Esophagus muscularis mucosa (tissue), 4 donors: ENCODE results near the gene AFF3.

ENCODE experiments used
- EP300 ChIP-seq: sonication (generic); formaldehyde crosslinking; IDR thresholded peaks from one replicate; pipeline ENCODE4 v1.6.1; 2017; ENCODE audit warnings: antibody characterized with exemption
- POLR2A ChIP-seq: fragments of 450-650 bp; IDR thresholded peaks from one replicate; pipeline ENCODE4 v1.6.1; 2017; ENCODE audit warnings: antibody characterized with exemption, moderate library complexity, mild to moderate bottlenecking, low read depth
- POLR2AphosphoS5 ChIP-seq, 2 donors: sonication (generic); formaldehyde crosslinking; IDR thresholded peaks; one replicate each; pipeline ENCODE4 v1.6.1; 2017; ENCODE audit warnings: antibody characterized with exemption in 2 of 2
- TF ChIP-seq, protein P1 (sequence below), 3 experiments: fragments of 200-600 bp in 2 of 3; fragments of 450-650 bp in 1 of 3; sonication (generic) in 2 of 3; IDR thresholded peaks; one replicate each; pipeline ENCODE4 v1.5.1; 2017 to 2019; ENCODE audit warnings: antibody characterized with exemption in 3 of 3, mild to moderate bottlenecking in 2 of 3, moderate library complexity in 1 of 3

DNA sequence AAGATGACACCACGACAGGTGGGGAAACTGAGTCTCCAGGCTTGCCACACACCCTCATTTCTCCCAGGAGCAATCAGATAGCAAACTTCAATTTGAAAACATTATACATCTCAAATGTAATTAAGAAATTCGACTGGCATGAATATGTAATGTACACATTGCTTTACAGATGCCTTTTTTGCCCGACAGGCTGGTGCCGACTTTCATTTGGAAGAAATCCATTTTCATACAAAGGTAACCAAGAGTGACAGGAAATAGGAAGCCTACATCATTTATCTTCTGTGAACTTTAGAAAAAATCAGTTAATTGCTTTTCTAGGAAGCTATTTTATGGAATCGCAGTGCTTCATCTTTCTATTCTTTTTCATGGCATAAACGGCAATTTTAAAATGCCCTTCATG is 140.3 kb downstream of the AFF3 start:
- TF ChIP-seq, protein P1, sequence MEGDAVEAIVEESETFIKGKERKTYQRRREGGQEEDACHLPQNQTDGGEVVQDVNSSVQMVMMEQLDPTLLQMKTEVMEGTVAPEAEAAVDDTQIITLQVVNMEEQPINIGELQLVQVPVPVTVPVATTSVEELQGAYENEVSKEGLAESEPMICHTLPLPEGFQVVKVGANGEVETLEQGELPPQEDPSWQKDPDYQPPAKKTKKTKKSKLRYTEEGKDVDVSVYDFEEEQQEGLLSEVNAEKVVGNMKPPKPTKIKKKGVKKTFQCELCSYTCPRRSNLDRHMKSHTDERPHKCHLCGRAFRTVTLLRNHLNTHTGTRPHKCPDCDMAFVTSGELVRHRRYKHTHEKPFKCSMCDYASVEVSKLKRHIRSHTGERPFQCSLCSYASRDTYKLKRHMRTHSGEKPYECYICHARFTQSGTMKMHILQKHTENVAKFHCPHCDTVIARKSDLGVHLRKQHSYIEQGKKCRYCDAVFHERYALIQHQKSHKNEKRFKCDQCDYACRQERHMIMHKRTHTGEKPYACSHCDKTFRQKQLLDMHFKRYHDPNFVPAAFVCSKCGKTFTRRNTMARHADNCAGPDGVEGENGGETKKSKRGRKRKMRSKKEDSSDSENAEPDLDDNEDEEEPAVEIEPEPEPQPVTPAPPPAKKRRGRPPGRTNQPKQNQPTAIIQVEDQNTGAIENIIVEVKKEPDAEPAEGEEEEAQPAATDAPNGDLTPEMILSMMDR (IDR thresholded peaks at IDR 0.05) = no peak
- TF ChIP-seq POLR2AphosphoS5 (IDR thresholded peaks at IDR 0.05) (no peak), POLR2A (no peak), EP300 (no peak)
